ENCODE data around the gene ANKRD1.

Gene ANKRD1

GRCh38 chr10:90913774-90914420, 7.0 kb downstream of the ANKRD1 start:
- H3F3A ChIP-seq (ENCODE audit: insufficient read depth): no peaks in the 10 kb centered on the region
- no peaks in the 10 kb centered on the region for H3K9me3 ChIP-seq (ENCODE audit: insufficient read depth, low read length)
- H3K4me2 ChIP-seq (ENCODE audit: low read depth, low read length, poor library complexity, severe bottlenecking): no peak overlapping the region
- H3K27me3 ChIP-seq (ENCODE audit: low read length): no peaks in the 10 kb centered on the region
- no peaks in the 10 kb centered on the region for H4K20me1 ChIP-seq (ENCODE audit: low read depth, low read length)
- no peaks in the 10 kb centered on the region for H3K79me2 ChIP-seq (ENCODE audit: insufficient read depth, low read length)
- no peak overlapping the region for H2AFZ ChIP-seq (ENCODE audit: low read depth, low read length, severe bottlenecking)
- no peak overlapping the region for H3K4me3 ChIP-seq (ENCODE audit: insufficient read depth, low read length, poor library complexity, severe bottlenecking)
- TF ChIP-seq EZH2phosphoT487 (conservative IDR thresholded peaks at IDR 0.05; ENCODE audit: low read length): no peak
- TF ChIP-seq, protein P1, sequence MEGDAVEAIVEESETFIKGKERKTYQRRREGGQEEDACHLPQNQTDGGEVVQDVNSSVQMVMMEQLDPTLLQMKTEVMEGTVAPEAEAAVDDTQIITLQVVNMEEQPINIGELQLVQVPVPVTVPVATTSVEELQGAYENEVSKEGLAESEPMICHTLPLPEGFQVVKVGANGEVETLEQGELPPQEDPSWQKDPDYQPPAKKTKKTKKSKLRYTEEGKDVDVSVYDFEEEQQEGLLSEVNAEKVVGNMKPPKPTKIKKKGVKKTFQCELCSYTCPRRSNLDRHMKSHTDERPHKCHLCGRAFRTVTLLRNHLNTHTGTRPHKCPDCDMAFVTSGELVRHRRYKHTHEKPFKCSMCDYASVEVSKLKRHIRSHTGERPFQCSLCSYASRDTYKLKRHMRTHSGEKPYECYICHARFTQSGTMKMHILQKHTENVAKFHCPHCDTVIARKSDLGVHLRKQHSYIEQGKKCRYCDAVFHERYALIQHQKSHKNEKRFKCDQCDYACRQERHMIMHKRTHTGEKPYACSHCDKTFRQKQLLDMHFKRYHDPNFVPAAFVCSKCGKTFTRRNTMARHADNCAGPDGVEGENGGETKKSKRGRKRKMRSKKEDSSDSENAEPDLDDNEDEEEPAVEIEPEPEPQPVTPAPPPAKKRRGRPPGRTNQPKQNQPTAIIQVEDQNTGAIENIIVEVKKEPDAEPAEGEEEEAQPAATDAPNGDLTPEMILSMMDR (IDR thresholded peaks at IDR 0.05; ENCODE audit: insufficient read depth, low read length, poor library complexity, severe bottlenecking): no peak
- H3K9me2 ChIP-seq (replicated peaks; ENCODE audit: insufficient read depth, low read length): no peaks in the 10 kb centered on the region
- no peak overlapping the region for H3K27ac ChIP-seq (ENCODE audit: low read depth, low read length)
- H3K36me3 ChIP-seq (ENCODE audit: low read length): no peaks in the 10 kb centered on the region
- H3K9ac ChIP-seq (ENCODE audit: low read length): no peak overlapping the region

DNA sequence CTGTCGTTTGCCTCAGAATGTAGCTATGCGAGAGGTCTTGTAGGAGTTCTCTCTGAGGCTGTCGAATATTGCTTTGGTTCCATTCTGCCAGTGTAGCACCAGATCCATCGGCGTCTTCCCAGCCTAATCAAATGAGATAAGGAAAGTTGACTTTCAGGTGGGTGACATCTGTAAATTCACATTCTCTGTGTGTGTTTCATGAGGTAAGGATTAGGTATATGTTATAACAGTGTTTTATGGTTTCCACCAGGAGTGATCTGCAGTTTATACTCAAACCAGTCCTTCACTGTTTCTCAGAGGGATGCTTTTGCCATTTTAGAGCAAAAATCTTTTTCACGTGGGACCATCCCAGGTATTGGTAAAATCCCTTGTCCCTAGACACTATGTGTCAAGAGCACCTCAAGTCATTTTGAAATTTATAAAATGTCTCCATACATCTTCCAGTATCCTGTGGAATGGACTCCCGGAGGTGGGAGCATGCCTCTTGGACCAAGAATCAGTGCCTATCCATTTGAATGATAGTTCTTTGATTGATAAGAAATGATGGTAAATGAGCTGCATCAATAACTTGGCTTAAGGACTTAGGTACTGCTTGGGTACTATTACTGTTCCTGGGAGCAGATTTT, 7.9 kb downstream of the ANKRD1 start:
- no peak overlapping the region for H3K9ac ChIP-seq (ENCODE audit: low read length)
- H4K20me1 ChIP-seq (ENCODE audit: low read depth, low read length): no peaks in the 10 kb centered on the region
- no peaks in the 10 kb centered on the region for H3K27me3 ChIP-seq (ENCODE audit: low read length)
- H3F3A ChIP-seq (ENCODE audit: insufficient read depth): no peaks in the 10 kb centered on the region
- H3K27ac ChIP-seq (ENCODE audit: low read depth, low read length): no peak overlapping the region
- no peaks in the 10 kb centered on the region for H3K36me3 ChIP-seq (ENCODE audit: low read length)
- TF ChIP-seq, protein P1 (IDR thresholded peaks at IDR 0.05; ENCODE audit: insufficient read depth, low read length, poor library complexity, severe bottlenecking): no peak
- no peaks in the 10 kb centered on the region for H3K79me2 ChIP-seq (ENCODE audit: insufficient read depth, low read length)
- H2AFZ ChIP-seq (ENCODE audit: low read depth, low read length, severe bottlenecking): no peak overlapping the region
- H3K9me2 ChIP-seq (replicated peaks; ENCODE audit: insufficient read depth, low read length): no peaks in the 10 kb centered on the region
- no peak overlapping the region for H3K4me2 ChIP-seq (ENCODE audit: low read depth, low read length, poor library complexity, severe bottlenecking)
- H3K9me3 ChIP-seq (ENCODE audit: insufficient read depth, low read length): no peaks in the 10 kb centered on the region
- H3K4me3 ChIP-seq (ENCODE audit: insufficient read depth, low read length, poor library complexity, severe bottlenecking): no peak overlapping the region

DNA sequence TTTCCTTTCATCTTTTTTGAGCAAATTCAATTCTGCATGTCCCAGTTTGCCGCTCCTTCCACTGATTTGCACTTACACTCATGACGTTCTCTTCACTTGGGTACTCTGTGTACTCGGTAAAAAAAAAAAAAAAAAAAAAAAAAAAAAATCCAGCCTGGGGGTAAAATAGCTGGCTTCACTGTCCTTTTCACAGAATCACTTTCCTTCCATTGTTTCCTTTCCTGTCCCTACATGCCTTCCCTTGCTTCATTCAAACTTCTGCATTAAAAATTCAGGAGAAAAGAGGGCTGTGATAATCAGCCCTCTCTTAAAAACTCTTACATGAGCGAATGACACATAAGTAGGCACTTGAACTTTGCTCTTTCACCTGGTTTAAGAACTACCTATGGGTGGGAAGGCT, 8.7 kb downstream of the ANKRD1 start:
- Histone ChIP-seq H3K9ac (ENCODE audit: low read length) (no peak overlapping the region), H3F3A (ENCODE audit: insufficient read depth) (no peaks in the 10 kb centered on the region), H3K4me3 (ENCODE audit: insufficient read depth, low read length, poor library complexity, severe bottlenecking) (no peak overlapping the region), H3K9me3 (ENCODE audit: insufficient read depth, low read length) (no peaks in the 10 kb centered on the region), H3K36me3 (ENCODE audit: low read length) (no peaks in the 10 kb centered on the region), H3K27me3 (ENCODE audit: low read length) (no peaks in the 10 kb centered on the region), H3K4me2 (ENCODE audit: low read depth, low read length, poor library complexity, severe bottlenecking) (no peak overlapping the region), H4K20me1 (ENCODE audit: low read depth, low read length) (no peaks in the 10 kb centered on the region), H3K27ac (ENCODE audit: low read depth, low read length) (no peak overlapping the region), H3K79me2 (ENCODE audit: insufficient read depth, low read length) (no peaks in the 10 kb centered on the region), H3K9me2 (replicated peaks; ENCODE audit: insufficient read depth, low read length) (no peaks in the 10 kb centered on the region), H2AFZ (ENCODE audit: low read depth, low read length, severe bottlenecking) (no peak overlapping the region)
- no peak for TF ChIP-seq EZH2phosphoT487 (conservative IDR thresholded peaks at IDR 0.05; ENCODE audit: low read length)
- TF ChIP-seq, protein P1 (IDR thresholded peaks at IDR 0.05; ENCODE audit: insufficient read depth, low read length, poor library complexity, severe bottlenecking): no peak

Measured in SU-DHL-6 (cell line).